GM12865 (cell line): ENCODE data around the gene TMTC4.

Source experiments
- DNase-seq: peaks from one replicate; pipeline ENCODE4 v3.0.0; 2010; ENCODE audit warnings: low read depth
- H3K4me3 ChIP-seq: 2 replicates; pipeline ENCODE4 v1.5.1; 2011; ENCODE audit warnings: mild to moderate bottlenecking, low read depth, low read length, control low read depth
- CTCF ChIP-seq: IDR thresholded peaks from 2 replicates; pipeline ENCODE4 v1.5.1; 2011; ENCODE audit warnings: low read length, control low read depth, low read depth, inconsistent platforms; ENCODE audit not compliant: insufficient read depth; ENCODE audit errors: missing control alignments

The TMTC4 gene

GRCh38 chr13:100646030-100646673 lies 28.4 kb downstream of the TMTC4 start:
- H3K4me3 ChIP-seq, result no peak overlapping the region
- no peak for TF ChIP-seq CTCF
- DNase-seq, result no peak

GRCh38 chr13:100645382-100645781 lies 29.2 kb downstream of the TMTC4 start:
- H3K4me3 ChIP-seq, result no peak overlapping the region
- no peak for DNase-seq
- no peak for TF ChIP-seq CTCF

GRCh38 chr13:100644371-100644770 lies 30.2 kb downstream of the TMTC4 start:
- H3K4me3 ChIP-seq, result no peak overlapping the region
- TF ChIP-seq CTCF, result no peak
- DNase-seq, result no peak

GRCh38 chr13:100637796-100638195 lies 36.8 kb downstream of the TMTC4 start:
- no peak for TF ChIP-seq CTCF
- no peak overlapping the region for H3K4me3 ChIP-seq
- no peak for DNase-seq

GRCh38 chr13:100637380-100637779 lies 37.2 kb downstream of the TMTC4 start:
- no peak overlapping the region for H3K4me3 ChIP-seq
- DNase-seq, result no peak
- TF ChIP-seq CTCF, result no peak

GRCh38 chr13:100636441-100636840 lies 38.2 kb downstream of the TMTC4 start:
- no peak for TF ChIP-seq CTCF
- no peak for DNase-seq
- no peak overlapping the region for H3K4me3 ChIP-seq

- no peak overlapping the region for H3K4me3 ChIP-seq
- TF ChIP-seq CTCF, result no peak
- no peak for DNase-seq
These were observed 38.6 kb downstream of the TMTC4 start for GRCh38 chr13:100636004-100636403.
